ENCODE measurements around the gene BCL2L1.

GRCh38 chr20:31704225-31705119 is 18.2 kb downstream of the BCL2L1 start:
- no peak for TF ChIP-seq GATA3 (IDR thresholded peaks at IDR 0.05; ENCODE audit: low read depth, low read length)
- TF ChIP-seq GATA2 (IDR thresholded peaks at IDR 0.05; ENCODE audit: low read depth, low read length): no peak
